HepG2 (cell line): ENCODE data around the gene NOP9. TPM values are rescaled to one million over a fixed set of nuclear protein-coding genes. Genes with fewer than 3 reads are reported as not detected.
A peak's percentile ranks its signal among the peaks of the same experiment; 100 is the strongest.

Source experiments
- CBFB ChIP-seq: sonication (generic); formaldehyde crosslinking; IDR thresholded peaks from 2 replicates; pipeline ENCODE4 v1.4.0; 2020; ENCODE audit warnings: missing genetic modification reagents
- FOXO1 ChIP-seq: sonication (generic); formaldehyde crosslinking; IDR thresholded peaks from 2 replicates; pipeline ENCODE4 v1.4.0; 2020; ENCODE audit warnings: missing genetic modification reagents
- NCOA1 ChIP-seq: sonication (generic); formaldehyde crosslinking; IDR thresholded peaks from 2 replicates; pipeline ENCODE4 v1.9.0; 2021; ENCODE audit warnings: missing genetic modification reagents
- NFIB ChIP-seq: sonication (generic); formaldehyde crosslinking; IDR thresholded peaks from 2 replicates; pipeline ENCODE4 v1.9.0; 2021; ENCODE audit warnings: missing genetic modification reagents, mild to moderate bottlenecking, borderline replicate concordance
- RBM22 ChIP-seq: fragments of 200-400 bp; formaldehyde crosslinking; optimal IDR thresholded peaks from 2 replicates; pipeline ENCODE3; 2017; ENCODE audit warnings: mild to moderate bottlenecking, low read length, moderate library complexity
- SIX1 ChIP-seq: sonication (generic); formaldehyde crosslinking; IDR thresholded peaks from 2 replicates; pipeline ENCODE4 v1.4.0; 2020; ENCODE audit warnings: missing genetic modification reagents, borderline replicate concordance
- TEAD3 ChIP-seq: optimal IDR thresholded peaks from 2 replicates; pipeline ENCODE3; 2016; ENCODE audit warnings: borderline replicate concordance
- ZNF20 ChIP-seq: sonication (generic); formaldehyde crosslinking; IDR thresholded peaks from 2 replicates; pipeline ENCODE4 v1.4.0; 2020; ENCODE audit warnings: mild to moderate bottlenecking, moderate library complexity, missing genetic modification reagents
- ZNF207 ChIP-seq: fragments of 450-650 bp; IDR thresholded peaks from 2 replicates; pipeline ENCODE4 v1.6.1; 2016; ENCODE audit warnings: antibody characterized with exemption, borderline replicate concordance
- ZNF251 ChIP-seq: sonication (generic); formaldehyde crosslinking; IDR thresholded peaks from 2 replicates; pipeline ENCODE4 v1.9.0; 2021; ENCODE audit warnings: mild to moderate bottlenecking, missing genetic modification reagents
- ZNF446 ChIP-seq: sonication (generic); formaldehyde crosslinking; IDR thresholded peaks from 2 replicates; pipeline ENCODE4 v1.5.0; 2020; ENCODE audit warnings: mild to moderate bottlenecking, missing genetic modification reagents
- ZNF652 ChIP-seq: IDR thresholded peaks from 2 replicates; pipeline ENCODE4 v1.6.1; 2016; ENCODE audit warnings: low read depth, borderline replicate concordance
- ZNF678 ChIP-seq: sonication (generic); formaldehyde crosslinking; IDR thresholded peaks from 2 replicates; pipeline ENCODE4 v1.4.0; 2020; ENCODE audit warnings: mild to moderate bottlenecking, missing genetic modification reagents
- ZNF775 ChIP-seq: sonication (generic); formaldehyde crosslinking; IDR thresholded peaks from 2 replicates; pipeline ENCODE4 v1.4.0; 2020; ENCODE audit warnings: missing genetic modification reagents, mild to moderate bottlenecking, moderate library complexity, borderline replicate concordance
- polyA plus RNA-seq, 8 experiments: library from polyadenylated mRNA; depleted of rRNA in 3 of 8; stranded (reverse) in 7 of 8; unstranded in 1 of 8; fragments of >200 nt; fragmentation: Illumina TruSeq in 4 of 8; extraction: Trizol in 4 of 8; gene quantifications; 2 replicates each; pipeline versions ENCODE4 v1.2.1 to v1.2.3, GENCODE V29; 2011 to 2016; ENCODE audit warnings: low read depth in 4 of 8, missing spikeins in 1 of 8, mixed read lengths in 1 of 8; ENCODE audit not compliant: insufficient read depth in 1 of 8
- total RNA-seq, 5 experiments: library from RNA; depleted of rRNA; stranded (reverse); fragments of >200 nt; fragmentation: Illumina TruSeq; extraction: Trizol; gene quantifications; 2 replicates each; pipeline ENCODE4 v1.2.3, GENCODE V29; 2016; ENCODE audit warnings: low read depth in 1 of 5
- TF ChIP-seq, protein P1 (sequence below): sonication (generic); formaldehyde crosslinking; IDR thresholded peaks from 2 replicates; pipeline ENCODE4 v1.8.0; 2022; ENCODE audit warnings: mild to moderate bottlenecking, missing genetic modification reagents; ENCODE audit not compliant: insufficient replicate concordance
- TF ChIP-seq, protein P2 (sequence below): sonication (generic); formaldehyde crosslinking; IDR thresholded peaks from 2 replicates; pipeline ENCODE4 v1.4.0; 2020; ENCODE audit warnings: missing genetic modification reagents
- TF ChIP-seq, protein P3 (sequence below): sonication (generic); formaldehyde crosslinking; IDR thresholded peaks from 2 replicates; pipeline ENCODE4 v1.5.0; 2020; ENCODE audit warnings: mild to moderate bottlenecking, missing genetic modification reagents
- TF ChIP-seq, protein P4 (sequence below): sonication (generic); formaldehyde crosslinking; IDR thresholded peaks from 2 replicates; pipeline ENCODE4 v1.5.1; 2020; ENCODE audit warnings: mild to moderate bottlenecking, moderate library complexity, missing genetic modification reagents
- TF ChIP-seq, protein P5 (sequence below): sonication (generic); formaldehyde crosslinking; conservative IDR thresholded peaks from 2 replicates; pipeline ENCODE4 v1.4.0; 2020; ENCODE audit warnings: mild to moderate bottlenecking, missing genetic modification reagents, moderate library complexity

The NOP9 gene
- total and polyA plus RNA-seq, 2 of the 13 experiments (the other 11 are each of a cell fraction or from before 2014, with no cell fraction given) = 24.5 to 61.6 TPM

DNA sequence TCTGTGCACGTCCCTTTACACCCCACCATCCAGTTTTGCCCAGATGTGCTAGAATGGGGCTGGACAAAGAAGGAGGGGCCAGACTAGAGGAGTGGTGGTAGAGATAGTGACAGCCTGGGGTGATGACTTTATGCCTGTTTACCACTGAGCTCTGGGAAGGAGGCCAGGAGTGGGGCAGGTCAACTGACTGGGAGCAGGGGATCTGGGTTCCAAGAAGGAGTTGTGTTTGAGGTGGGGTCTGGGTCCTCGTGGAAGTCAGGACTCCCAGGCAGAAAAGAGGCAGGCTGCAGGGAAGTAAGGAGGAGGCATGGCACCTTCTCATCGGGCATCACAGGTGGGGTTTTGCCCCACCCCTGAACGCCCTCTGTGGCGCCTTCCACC, 10.6 kb downstream of the NOP9 start (continued):
- peak; percentile 47; the same call in 1 of the 2 replicates for TF ChIP-seq FOXO1 (CRISPR knock-in tag)
- no peak for TF ChIP-seq ZNF446 (CRISPR knock-in tag)
- no peak for TF ChIP-seq ZNF678 (CRISPR knock-in tag)
- no peak for TF ChIP-seq SIX1 (CRISPR knock-in tag)
- TF ChIP-seq, protein P1, sequence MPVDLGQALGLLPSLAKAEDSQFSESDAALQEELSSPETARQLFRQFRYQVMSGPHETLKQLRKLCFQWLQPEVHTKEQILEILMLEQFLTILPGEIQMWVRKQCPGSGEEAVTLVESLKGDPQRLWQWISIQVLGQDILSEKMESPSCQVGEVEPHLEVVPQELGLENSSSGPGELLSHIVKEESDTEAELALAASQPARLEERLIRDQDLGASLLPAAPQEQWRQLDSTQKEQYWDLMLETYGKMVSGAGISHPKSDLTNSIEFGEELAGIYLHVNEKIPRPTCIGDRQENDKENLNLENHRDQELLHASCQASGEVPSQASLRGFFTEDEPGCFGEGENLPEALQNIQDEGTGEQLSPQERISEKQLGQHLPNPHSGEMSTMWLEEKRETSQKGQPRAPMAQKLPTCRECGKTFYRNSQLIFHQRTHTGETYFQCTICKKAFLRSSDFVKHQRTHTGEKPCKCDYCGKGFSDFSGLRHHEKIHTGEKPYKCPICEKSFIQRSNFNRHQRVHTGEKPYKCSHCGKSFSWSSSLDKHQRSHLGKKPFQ (CRISPR knock-in tag) = no peak
- TF ChIP-seq, protein P2, sequence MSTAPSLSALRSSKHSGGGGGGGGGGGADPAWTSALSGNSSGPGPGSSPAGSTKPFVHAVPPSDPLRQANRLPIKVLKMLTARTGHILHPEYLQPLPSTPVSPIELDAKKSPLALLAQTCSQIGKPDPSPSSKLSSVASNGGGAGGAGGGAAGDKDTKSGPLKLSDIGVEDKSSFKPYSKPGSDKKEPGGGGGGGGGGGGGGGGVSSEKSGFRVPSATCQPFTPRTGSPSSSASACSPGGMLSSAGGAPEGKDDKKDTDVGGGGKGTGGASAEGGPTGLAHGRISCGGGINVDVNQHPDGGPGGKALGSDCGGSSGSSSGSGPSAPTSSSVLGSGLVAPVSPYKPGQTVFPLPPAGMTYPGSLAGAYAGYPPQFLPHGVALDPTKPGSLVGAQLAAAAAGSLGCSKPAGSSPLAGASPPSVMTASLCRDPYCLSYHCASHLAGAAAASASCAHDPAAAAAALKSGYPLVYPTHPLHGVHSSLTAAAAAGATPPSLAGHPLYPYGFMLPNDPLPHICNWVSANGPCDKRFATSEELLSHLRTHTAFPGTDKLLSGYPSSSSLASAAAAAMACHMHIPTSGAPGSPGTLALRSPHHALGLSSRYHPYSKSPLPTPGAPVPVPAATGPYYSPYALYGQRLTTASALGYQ = no peak
- TF ChIP-seq ZNF251 (CRISPR knock-in tag) = no peak
- no peak for TF ChIP-seq NFIB
- TF ChIP-seq, protein P3, sequence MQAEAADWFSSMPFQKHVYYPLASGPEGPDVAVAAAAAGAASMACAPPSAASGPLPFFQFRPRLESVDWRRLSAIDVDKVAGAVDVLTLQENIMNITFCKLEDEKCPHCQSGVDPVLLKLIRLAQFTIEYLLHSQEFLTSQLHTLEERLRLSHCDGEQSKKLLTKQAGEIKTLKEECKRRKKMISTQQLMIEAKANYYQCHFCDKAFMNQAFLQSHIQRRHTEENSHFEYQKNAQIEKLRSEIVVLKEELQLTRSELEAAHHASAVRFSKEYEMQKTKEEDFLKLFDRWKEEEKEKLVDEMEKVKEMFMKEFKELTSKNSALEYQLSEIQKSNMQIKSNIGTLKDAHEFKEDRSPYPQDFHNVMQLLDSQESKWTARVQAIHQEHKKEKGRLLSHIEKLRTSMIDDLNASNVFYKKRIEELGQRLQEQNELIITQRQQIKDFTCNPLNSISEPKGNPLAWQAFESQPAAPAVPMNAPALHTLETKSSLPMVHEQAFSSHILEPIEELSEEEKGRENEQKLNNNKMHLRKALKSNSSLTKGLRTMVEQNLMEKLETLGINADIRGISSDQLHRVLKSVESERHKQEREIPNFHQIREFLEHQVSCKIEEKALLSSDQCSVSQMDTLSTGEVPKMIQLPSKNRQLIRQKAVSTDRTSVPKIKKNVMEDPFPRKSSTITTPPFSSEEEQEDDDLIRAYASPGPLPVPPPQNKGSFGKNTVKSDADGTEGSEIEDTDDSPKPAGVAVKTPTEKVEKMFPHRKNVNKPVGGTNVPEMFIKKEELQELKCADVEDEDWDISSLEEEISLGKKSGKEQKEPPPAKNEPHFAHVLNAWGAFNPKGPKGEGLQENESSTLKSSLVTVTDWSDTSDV = 0 out of 2 replicates have a peak, but pooled peaks have one; percentile 54
- TF ChIP-seq, protein P4, sequence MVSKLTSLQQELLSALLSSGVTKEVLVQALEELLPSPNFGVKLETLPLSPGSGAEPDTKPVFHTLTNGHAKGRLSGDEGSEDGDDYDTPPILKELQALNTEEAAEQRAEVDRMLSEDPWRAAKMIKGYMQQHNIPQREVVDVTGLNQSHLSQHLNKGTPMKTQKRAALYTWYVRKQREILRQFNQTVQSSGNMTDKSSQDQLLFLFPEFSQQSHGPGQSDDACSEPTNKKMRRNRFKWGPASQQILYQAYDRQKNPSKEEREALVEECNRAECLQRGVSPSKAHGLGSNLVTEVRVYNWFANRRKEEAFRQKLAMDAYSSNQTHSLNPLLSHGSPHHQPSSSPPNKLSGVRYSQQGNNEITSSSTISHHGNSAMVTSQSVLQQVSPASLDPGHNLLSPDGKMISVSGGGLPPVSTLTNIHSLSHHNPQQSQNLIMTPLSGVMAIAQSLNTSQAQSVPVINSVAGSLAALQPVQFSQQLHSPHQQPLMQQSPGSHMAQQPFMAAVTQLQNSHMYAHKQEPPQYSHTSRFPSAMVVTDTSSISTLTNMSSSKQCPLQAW (CRISPR knock-in tag) = peak; percentile 35; the same call in 1 of the 2 replicates
- TF ChIP-seq RBM22 = no peak
- TF ChIP-seq, protein P5, sequence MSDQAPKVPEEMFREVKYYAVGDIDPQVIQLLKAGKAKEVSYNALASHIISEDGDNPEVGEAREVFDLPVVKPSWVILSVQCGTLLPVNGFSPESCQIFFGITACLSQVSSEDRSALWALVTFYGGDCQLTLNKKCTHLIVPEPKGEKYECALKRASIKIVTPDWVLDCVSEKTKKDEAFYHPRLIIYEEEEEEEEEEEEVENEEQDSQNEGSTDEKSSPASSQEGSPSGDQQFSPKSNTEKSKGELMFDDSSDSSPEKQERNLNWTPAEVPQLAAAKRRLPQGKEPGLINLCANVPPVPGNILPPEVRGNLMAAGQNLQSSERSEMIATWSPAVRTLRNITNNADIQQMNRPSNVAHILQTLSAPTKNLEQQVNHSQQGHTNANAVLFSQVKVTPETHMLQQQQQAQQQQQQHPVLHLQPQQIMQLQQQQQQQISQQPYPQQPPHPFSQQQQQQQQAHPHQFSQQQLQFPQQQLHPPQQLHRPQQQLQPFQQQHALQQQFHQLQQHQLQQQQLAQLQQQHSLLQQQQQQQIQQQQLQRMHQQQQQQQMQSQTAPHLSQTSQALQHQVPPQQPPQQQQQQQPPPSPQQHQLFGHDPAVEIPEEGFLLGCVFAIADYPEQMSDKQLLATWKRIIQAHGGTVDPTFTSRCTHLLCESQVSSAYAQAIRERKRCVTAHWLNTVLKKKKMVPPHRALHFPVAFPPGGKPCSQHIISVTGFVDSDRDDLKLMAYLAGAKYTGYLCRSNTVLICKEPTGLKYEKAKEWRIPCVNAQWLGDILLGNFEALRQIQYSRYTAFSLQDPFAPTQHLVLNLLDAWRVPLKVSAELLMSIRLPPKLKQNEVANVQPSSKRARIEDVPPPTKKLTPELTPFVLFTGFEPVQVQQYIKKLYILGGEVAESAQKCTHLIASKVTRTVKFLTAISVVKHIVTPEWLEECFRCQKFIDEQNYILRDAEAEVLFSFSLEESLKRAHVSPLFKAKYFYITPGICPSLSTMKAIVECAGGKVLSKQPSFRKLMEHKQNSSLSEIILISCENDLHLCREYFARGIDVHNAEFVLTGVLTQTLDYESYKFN (CRISPR knock-in tag) = 0 out of 2 replicates have a peak, but pooled peaks have one; percentile 30
- TF ChIP-seq ZNF775 (CRISPR knock-in tag) = no peak
- TF ChIP-seq ZNF20 = no peak
- TF ChIP-seq ZNF207 = no peak
- peak; percentile 20 for TF ChIP-seq TEAD3 (CRISPR knock-in tag)
- TF ChIP-seq CBFB = no peak
- no peak for TF ChIP-seq NCOA1 (CRISPR knock-in tag)
- TF ChIP-seq ZNF652 = no peak
